GM12891 (cell line): Measurements from ENCODE around the gene ADI1.

Source experiments
- POLR2A ChIP-seq: IDR thresholded peaks from 2 replicates; pipeline ENCODE4 v1.6.1; 2011; ENCODE audit warnings: low read depth, low read length, control low read depth
- POLR2AphosphoS5 ChIP-seq: IDR thresholded peaks from 2 replicates; pipeline ENCODE4 v1.6.1; 2011; ENCODE audit warnings: low read depth, low read length, control low read depth

- TF ChIP-seq POLR2A (no peak), POLR2AphosphoS5 (no peak)
Measured at GRCh38 chr2:3447789-3448317, 71.5 kb downstream of the ADI1 start.
